Activated CD4-positive, alpha-beta T cell treated with anti-CD3 and anti-CD28 coated beads for 1 hour (primary cell): ENCODE data around the gene RAD9B.
"Not testable (repeated sequence)": the region's sequence is repeated elsewhere in the genome, so short reads cannot be mapped to it uniquely, and the experiment has no call there.

Experiments used
- DNase-seq: peaks from one replicate; pipeline ENCODE4 v3.0.0-alpha.2; 2020

The RAD9B gene

DNA sequence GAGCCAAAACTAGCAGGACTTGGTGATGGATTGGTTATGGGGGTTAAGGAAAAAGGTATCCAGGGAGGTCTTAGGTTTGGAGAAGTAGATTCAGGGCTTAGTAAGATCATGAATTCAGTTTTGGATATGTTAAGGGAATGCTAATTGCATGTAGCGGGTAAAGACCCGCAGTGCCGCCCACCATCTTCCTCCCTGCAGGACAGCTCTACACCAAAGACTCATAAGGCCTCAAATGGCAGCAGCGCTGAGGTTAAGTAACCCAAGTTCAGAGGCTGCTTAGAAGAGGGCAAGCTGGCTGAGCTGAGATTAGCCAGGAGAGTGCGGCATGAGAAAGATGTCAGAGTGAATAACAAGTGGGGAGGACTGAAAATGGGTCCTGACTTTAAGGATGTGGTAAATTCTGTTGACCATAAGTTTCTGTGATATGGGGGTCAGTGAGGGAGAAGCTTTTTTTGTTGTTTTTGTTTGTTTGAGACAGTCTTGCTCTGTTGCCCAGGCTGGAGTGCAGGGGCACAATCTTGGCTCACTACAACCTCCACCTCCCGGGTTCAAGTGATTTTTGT lies 26.2 kb downstream of the RAD9B start:
- DNase-seq = no peak

- no peak for DNase-seq
Observed at GRCh38 chr12:110530511-110530910, 28.4 kb downstream of the RAD9B start.

- DNase-seq = no peak
Observed at GRCh38 chr12:110531741-110532333, 29.7 kb downstream of the RAD9B start.

- no peak for DNase-seq
Observed at GRCh38 chr12:110532644-110533043, 30.5 kb downstream of the RAD9B start.

DNA sequence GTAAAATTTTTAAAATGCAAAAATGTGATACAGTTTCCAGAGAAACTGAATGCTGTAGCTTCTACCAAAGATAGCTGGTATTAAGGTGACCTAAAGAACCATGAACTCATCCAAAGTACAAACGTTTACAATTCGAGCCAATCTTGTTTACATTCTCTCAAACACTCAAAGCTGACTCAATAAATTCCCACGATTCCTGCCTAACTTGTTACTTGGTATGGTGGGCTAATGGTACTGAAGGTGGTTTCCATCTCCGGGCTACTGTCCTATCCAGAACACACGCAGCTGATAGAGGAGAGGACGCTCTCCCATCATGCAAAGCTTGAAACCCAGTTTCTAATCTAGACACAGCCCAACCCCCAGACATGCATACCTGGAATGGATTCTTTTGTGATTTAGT lies 31.5 kb downstream of the RAD9B start:
- no peak for DNase-seq

DNA sequence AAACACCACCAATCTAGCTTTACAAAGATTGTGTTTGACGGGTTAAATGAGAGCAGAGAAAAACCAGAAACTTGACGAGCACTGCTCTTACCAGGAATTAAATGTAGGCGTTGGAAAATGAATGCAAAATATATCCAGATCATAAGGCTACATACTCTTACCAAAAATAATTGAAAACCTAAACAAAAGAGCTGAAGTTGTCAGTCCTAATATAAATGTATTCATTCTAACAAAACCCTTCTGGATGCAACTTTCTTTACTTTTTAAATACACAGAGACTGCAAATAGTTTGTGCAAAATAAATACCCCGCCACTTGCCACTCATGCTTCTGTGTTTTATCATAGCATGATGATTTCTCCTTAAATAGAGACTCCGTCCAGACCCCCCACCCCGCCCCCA lies 32.7 kb downstream of the RAD9B start:
- DNase-seq = no peak

- no peak for DNase-seq
Observed at GRCh38 chr12:110536834-110537604, 34.9 kb downstream of the RAD9B start.

- DNase-seq = no peak
Observed at GRCh38 chr12:110537605-110538409, 35.7 kb downstream of the RAD9B start.

- DNase-seq = no peak
Observed at GRCh38 chr12:110538869-110539622, 36.9 kb downstream of the RAD9B start.

DNA sequence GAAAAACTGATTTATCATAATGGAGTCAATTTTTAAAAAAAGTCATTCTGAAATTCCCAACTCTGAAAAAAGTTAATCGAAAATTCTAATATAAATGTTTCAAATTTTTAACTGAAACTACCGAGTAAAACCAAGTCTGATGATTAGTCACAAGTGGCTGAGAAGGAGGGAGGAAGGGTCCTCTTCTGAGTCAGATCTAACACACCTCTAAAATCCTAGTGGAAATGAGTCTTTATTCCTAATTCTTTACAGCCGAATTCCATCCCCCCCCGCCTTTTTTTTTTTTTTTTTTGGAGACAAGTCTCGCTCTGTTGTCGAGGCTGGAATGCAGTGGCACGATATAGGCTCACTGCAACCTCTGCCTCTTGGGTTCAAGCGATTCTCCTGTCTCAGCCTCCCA lies 37.9 kb downstream of the RAD9B start:
- DNase-seq = no peak

DNA sequence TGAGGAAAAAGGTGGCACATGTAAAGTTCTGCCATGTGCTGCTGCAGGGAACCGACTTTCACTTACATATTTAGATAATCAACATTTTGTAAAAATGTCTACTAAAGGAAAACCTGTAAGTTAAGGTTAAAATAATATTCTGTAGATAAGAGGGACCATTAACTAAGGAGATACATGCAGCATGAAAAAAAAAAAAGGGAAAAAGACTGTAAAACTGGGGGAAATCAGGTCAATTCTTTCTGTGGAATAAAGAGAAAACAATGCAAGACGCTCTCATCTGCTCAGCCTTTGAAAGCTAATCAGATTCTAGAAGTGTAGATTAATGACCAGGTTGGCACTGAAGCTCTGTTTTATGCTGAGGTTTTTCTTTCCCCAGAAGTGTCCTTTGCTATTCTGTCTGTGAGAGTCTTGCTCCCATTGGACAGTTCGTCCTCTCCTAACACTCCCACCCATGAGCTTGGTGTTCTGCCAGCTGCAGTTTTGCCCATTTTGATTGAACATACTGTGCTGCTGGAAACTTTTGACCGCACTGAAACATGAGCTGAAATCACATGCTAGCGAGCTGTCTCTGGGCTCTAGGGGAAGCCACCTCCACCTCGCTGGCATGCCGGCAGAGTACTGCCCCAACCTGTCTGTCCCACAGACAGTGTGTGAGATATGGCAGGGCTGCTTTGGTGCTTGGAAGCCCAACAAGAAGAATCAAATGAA lies 41.3 kb downstream of the RAD9B start:
- DNase-seq = no peak

DNA sequence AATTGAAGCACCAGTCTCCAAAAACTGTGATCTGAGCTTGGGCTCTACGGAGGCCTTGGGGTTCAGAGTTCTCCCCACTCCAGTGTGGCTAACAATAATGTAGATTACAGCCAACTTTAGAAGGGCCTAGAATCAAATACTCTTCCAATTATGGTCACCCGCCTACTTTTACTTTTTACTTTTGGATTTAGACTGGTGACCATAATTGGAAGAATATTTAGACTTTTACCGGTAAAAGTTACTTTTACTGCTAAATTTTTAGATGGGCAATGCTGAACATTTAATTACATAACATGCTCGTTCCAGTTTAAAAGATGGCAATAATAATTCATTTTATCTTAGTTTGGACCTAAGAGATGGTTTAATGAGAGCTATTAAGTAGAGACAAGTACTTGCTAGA lies 41.8 kb downstream of the RAD9B start:
- DNase-seq = no peak

GRCh38 chr12:110545259-110545658 lies 43.1 kb downstream of the RAD9B start:
- not testable (repeated sequence) for DNase-seq

DNA sequence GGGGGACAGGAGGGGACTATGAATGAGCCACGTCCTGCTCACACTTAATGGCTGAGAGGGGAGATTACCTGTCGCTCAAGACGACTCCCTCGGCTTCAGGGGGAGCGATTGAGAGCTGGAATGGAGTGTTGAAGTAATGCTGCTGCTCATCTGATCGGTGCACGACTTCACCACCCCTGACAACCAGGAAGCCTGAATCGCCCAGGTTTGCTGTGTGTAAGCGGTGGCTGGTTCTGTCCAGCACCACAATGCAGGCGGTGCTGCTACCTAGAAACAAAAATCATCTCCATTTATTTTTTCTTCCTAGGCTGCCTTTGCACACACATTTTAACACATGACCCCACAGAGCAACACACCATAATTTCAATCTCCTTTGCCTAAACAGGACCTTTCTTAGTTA lies 43.7 kb downstream of the RAD9B start:
- no peak for DNase-seq

- no peak for DNase-seq
Observed at GRCh38 chr12:110546339-110546738, 44.2 kb downstream of the RAD9B start.

DNA sequence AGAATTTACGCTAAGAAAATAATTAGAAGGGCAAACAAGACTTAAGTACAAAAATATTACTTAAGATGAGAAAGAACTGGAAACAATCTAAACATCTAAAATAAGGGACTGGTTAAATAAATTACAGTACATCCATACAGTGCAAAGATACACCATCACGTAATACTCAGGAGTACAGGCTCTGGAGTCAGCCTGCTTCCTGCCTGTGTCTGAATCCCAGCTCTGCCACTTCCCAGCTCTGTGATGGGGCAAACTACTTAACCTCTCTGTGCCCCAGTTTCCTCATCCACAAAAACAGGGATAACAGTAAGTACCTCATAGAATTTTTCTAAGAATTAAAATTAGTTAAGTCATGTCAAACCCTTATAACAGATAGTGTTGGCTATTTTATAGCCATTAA lies 45.0 kb downstream of the RAD9B start:
- DNase-seq = no peak

DNA sequence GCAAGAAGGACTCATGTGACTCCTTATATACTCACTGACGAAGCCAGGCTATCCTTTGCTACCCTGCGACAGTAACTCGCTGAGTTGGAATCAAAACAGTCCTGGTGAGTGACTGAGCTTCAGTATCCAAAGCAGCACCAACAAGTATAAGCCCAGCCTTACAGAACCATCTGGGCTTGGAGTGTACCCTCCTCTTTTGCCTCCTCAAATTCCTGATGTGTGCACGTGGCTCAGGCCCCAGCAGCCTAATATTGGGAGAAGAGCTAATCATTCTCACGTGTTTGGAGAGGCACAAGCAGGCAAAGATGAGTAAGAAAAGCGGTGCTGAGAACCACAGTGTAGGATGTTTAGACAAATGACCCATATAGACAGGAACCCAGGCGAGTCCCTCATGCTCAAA lies 46.5 kb downstream of the RAD9B start:
- no peak for DNase-seq

DNA sequence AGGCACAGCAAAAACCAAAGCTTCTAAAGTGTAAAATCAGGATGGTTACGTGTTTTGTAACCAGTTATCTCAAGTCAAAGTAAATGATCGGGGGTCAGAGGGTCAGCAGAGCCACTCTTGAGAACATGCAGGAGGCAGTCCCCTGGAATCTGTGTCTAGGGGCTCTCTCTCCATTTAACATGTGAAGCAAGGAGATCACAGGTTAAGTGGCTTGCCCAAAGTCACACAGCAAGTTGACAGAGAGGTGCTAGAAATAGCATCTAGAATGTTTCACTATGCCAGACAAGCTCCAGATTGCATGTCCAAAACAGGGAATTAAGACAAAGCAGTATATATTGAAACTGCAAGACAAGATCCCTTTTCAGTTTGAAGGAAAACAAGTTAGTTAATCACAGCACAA lies 47.6 kb downstream of the RAD9B start:
- DNase-seq = no peak

- DNase-seq = no peak
Observed at GRCh38 chr12:110550981-110551380, 48.9 kb downstream of the RAD9B start.
